ENCODE results near the gene SLC38A10.
"Not testable (repeated sequence)": the region's sequence is repeated elsewhere in the genome, so short reads cannot be mapped to it uniquely, and the experiment has no call there.

Gene SLC38A10

DNA sequence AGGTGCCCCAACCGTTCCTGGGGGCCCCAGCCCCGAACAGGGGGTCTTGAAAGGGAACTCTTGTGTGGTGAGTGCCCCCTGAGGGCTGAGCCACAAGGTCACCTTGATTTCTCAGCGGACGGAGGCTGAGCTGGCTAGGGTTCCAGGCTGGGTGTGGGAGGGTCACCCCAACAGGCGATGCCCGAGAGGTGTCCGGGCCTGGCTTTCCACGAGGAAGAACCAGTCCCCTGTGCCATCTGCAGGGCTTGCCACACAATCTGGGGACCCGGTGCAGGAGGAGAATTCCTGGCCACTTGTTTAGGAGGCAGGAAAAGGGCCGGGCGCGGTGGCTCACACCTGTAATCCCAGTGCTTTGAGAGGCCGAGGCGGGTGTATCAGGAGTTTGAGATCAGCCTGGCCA is 16.8 kb upstream of the SLC38A10 start:
- no peak for DNase-seq (ENCODE audit: low read depth)

DNA sequence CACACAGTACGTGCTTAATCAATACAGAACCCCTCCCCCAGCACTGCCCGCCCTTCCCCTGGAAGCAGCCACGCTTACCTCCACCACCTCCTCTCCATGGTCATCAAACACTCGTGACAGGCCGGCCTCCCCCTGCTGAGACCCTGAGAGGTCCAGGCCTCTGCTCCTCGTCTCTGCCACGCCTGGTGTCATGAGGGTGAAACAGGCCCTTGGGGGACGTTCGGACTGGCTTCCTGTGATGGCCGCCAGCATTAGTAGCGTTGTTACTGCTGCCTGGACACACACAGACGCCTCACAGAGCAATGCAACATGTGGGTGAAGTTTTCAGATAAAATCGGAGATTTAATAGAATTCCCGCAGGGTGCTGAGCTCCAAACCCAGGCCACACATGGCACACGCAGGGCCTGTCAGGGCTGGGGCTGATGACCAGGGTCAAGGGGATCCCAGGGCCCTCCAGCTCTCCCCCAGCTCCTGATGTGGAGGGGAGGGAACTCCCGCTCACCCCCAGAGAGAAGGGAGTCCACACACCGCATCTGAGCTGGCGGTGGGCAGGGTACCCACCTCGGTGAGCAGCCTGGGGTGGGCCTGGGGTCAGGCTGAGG is 15.9 kb upstream of the SLC38A10 start:
- DNase-seq (ENCODE audit: low read depth) = no peak

DNA sequence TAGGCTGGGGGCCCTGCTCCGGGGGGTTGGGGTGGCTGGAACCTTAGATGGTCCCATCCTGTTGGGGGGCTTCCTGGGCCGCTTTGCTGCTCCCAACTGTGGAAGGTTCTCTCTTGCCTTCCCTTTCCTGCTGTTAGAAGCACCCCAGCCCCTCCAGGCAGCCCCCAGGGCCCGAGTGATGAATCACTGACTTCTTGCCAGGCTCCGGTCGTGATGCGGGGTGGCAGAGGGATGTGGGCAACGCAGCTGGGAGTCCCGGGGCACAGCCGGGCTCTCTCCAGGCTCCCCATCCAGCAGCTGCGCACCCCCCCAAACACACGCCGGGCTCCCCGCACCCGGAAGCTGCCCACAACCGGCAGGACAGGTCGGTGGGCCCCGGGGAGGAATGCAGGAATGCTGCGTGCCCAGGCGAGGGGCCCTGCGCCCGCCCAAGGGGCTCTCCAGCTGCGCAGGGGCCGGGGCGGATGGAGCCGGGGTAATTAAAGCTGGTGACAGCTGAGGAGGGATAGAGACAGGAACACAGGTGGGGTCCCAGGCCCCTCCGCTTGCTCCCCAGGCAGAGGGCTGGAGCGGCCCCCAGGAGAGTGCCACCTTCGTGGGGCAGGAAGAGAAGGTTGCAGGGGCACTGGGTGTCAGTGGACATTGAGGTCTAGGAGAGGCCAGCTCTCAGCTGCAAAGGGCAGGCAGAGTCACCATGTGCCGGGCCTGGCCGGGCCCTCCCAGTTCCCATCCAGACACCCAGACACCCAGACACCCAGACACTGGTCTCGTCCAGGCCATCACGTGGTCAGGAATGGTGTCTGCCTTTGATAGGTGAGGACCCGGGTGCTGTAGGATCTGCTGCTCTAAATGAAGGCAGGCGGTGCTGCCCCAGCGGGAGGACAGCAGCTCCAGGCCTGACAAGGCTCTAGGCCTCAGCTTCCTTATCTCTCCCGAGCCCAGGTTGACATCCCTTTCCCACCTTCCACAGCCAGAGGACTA is 15.0 kb upstream of the SLC38A10 start:
- DNase-seq (ENCODE audit: low read depth) = no peak

DNA sequence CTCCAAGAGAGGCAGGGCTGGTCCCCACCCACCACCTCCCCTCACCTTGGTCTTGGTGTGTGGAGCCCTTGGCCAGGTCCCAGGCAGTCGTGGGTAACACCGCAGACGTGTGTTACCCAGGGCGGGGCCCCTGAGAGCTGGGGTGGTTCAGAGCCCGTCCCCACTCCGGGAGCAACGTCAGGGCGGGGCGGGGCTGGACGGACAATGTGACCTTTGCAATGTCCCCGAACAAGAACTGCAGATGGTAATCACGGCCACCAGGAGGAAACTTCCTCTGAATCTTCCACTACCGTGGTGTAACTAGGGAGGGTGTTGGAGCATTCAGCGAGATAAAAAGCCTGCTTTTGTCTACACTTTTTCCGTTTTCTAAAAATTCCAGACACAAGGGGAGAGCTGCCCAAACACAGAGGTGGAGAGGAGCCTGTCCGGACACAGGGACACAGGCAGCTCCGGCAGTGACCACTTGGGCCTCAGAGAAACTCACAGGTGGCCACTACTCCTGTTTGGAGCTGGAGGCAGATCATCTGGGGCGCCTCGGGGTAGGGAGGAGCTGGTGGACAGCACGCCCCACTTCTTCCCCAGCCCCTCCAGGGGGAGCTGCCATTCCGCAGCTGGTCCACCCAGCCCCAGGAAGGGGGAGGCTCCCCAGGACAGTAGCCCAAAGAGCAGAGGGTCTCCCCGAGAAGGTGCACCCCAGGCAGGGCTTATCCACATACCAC is 14.2 kb upstream of the SLC38A10 start:
- no peak for DNase-seq (ENCODE audit: low read depth)

DNA sequence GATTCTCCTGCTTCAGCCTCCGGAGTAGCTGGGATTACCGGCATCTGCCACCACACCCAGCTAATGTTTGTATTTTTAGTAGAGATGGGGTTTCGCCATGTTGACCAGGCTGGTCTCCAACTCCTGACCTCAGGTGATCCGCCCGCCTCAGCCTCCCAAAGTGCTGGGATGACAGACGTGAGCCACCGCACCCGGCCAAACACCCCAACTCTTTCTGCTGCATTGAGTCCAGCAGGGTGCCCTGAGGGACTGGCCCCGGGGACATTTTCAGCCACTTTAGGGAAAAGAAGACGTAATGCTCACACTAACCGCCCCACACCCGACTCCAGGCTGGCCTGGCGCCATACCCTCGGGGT is 13.7 kb upstream of the SLC38A10 start:
- DNase-seq (ENCODE audit: low read depth) = not testable (repeated sequence)

DNA sequence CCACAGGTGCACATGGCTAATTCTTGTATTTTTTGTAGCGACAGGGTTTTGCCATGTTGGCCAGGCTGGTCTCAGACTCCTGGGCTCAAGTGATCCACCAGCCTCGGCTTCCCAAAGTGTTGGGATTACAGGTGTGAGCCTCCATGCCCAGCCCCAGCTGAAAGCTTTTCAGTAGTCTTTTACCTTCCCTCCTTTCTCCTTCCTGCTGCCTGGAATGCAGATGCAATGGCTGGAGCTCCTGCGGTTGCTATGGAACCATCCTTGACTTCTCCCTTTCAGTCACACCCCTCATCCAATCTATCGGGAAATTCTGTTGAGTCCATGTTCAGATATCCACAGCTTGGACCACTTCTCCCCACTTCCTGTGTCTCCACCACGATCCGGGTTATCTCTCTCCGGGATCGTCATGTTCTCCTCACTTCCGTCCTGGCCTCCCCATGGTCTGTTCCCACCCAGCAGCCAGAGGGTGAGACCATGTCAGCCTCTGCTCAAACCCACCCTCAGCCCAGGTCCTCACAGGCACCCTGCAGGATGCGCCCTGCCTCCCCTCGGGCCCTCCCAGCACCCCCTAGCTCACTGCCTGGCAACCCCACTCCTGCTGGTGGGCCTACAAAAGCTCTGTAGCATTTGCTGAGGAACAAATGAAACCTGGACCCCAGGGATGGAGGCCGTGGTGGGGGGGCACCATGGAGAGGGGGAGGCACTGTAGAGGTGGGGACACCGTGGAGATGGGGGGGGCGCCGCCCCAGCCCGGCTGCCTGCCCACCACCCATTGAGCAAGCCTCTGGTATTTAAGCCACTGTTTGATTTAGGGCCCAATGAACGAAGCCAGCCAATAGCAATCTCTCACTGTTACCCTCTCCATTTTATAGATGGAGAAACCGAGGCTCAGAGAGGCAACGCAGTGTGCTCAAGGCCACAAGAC is 12.8 kb upstream of the SLC38A10 start:
- DNase-seq (ENCODE audit: low read depth) = no peak

DNA sequence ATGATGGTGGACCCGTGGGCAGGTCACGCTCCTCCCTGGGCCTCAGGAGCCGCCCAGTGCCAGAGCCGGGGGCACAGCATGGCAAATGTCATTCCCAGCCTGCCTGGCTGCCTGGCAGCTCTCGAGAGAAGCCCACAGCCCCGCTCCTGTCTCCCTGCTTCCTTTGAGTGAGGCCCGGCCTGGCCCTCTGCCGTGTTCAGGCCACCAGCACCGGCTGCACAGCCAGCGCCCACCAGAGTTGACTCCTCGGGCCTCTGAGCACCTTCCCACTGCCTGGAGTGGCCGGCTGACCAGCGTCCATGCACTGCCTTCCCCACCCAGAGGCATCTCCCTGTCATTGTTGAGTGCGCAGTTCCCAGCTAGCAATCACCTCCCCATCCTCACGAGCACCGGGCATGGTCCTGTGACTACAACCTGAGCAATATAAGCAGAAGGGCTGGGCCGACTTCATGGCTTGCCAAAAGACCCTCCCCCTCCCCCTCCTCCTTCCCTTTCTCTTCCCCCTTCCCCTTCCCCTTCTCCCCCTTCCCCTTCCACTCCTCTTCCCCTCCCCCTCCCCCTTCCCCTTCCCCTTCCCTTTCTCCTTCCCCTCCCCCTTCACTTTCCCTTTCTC is 11.9 kb upstream of the SLC38A10 start:
- no peak for DNase-seq (ENCODE audit: low read depth)

DNA sequence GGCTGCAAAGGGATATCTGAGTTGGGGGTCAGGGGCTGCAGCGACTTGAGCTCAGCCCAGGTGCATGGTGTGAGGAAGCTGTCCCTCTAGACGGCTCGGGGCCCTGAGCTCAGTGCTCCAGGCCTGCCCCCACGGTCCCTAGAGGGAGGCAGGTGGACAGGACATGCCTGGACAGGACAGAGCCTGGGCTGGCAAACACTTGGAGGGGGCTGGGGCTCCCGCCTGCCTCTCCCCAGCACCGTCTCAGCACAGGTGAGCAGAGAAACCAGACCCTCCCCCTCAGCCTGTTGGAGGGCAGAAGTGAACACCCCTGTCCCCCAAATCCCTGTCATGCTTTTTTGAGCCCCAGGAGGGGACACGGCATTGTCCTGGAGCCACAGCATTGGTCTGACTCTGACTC is 11.4 kb upstream of the SLC38A10 start:
- no peak for DNase-seq (ENCODE audit: low read depth)

DNA sequence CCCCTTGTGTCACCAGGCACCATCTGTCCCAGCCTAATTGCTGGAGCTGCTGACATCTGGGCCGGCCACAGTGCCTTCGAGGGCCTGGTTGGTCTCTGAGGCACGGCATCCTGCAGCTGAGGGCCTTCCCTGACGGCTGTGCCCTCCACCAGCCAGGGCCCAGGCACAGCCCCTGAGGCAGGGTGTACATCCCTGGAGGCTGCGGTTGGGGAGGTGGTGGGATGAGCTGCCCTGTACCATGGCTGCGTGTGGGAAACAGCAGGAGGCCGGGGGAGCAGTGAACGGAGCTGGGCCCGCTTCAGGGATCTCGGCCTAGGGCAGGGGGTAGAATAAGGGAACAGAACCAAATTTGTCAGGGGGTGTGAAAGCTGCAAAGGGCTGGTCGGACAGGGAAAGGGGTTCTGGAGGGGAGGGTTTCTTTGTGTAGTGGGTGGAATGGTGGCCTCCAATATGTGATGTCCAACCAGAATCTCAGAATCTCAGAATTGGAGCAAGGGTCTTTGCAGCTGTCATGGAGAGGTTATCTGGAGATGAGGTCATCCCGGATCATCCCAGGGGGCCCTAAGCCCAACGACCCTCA is 10.0 kb upstream of the SLC38A10 start:
- no peak for DNase-seq (ENCODE audit: low read depth)

DNA sequence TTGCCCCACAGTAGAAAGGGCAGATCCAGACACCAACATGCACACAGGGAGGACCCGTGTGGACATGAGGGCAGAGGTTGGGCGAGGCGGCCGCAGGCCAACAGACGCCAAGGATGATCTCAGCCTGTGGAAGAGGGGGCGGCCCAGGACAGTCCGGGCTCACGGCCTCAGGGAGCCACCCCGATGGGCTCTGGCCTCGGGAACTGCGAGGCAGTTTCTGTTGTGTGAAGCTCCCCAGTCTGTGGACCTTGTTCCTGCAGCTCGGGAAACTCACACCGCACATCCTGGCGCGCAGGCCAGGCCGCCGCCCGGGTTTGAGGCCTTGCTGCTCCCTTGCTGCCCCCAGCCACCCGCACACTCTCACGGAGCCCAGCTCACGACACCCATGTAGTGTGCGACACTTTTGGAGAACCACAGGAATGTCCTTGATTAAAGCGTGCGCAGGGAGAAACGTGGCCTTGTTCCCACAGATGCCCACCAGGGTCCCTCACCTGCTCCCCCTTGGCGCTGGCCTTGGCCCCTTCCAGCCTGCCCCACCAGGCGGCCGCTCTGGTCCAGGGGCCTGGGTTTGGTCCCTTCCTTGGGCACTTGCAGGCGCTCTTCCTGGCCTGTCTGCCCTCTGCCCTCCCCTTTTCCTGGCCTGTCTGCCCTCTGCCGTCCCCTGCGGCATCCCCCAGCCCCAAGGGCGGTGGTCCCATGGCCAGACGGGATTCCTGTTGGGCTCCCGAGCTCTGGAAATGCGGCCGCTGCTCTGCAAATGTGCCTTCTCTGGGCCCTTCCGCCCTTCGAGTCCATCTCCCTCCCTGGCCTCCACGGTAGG is 9.3 kb upstream of the SLC38A10 start:
- no peak for DNase-seq (ENCODE audit: low read depth)

DNA sequence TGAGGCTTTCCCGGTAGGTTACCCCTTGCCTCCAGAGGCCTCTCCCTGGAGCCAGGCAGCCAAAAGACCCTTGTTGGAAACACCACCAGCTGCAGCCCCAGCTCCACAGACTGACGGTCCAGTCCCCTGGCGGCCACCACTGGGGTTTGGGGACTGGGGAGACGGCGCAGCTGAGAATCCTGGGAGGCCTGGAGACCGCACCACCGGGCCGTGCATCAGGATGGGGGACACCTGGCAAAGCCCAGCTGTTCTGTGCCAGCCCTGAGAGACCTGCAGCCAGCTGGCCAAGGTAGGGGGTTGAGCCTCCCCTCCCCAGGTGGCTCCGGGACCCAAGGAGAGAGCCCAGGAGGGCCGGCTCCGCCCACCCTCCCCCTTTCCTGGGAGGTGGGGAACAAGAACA is 8.3 kb upstream of the SLC38A10 start:
- DNase-seq (ENCODE audit: low read depth) = no peak

DNA sequence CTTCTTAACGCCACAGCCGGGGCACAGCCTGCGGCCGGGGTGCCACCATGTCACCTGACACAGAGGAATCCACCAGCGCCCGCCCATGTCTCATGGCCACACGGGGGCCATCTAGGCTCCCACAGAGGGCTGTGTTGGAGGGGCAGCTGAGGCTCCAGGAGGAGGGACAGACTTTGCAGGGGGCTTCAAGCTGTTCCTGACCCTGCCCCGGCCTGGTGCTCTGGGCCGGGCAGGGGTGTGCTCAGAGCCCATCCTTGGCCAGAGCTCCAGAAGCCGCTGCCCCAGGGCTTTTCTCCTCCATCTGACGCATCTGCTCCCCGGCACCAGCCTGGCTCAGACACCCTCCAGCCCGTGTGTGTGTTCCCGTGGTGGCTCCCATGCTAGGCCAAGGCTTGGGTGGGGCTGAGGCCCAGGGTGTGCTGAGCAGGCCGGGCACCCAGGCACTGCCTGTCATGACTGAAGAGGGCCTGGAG is 7.8 kb upstream of the SLC38A10 start:
- no peak for DNase-seq (ENCODE audit: low read depth)

DNA sequence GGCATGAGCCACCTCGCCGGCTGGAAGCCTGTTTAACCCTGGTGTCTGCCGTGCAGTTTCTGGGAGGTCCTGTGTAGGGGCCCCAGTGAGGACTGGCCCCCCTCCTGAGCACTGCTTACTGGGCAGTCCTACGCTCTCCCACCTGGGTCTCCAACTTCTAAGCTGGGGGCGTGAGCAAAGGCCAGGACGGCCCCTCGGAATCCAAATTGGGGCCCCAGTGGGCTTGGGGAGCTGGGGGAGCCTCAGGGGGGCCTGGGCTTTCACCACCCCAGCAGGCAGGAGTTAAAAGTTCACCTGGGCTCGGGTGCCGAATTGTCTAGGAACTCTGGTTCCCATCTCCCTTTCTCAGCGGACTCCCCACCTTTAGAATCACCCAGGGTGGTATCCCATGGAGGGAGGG is 7.2 kb upstream of the SLC38A10 start:
- DNase-seq (ENCODE audit: low read depth) = no peak

DNA sequence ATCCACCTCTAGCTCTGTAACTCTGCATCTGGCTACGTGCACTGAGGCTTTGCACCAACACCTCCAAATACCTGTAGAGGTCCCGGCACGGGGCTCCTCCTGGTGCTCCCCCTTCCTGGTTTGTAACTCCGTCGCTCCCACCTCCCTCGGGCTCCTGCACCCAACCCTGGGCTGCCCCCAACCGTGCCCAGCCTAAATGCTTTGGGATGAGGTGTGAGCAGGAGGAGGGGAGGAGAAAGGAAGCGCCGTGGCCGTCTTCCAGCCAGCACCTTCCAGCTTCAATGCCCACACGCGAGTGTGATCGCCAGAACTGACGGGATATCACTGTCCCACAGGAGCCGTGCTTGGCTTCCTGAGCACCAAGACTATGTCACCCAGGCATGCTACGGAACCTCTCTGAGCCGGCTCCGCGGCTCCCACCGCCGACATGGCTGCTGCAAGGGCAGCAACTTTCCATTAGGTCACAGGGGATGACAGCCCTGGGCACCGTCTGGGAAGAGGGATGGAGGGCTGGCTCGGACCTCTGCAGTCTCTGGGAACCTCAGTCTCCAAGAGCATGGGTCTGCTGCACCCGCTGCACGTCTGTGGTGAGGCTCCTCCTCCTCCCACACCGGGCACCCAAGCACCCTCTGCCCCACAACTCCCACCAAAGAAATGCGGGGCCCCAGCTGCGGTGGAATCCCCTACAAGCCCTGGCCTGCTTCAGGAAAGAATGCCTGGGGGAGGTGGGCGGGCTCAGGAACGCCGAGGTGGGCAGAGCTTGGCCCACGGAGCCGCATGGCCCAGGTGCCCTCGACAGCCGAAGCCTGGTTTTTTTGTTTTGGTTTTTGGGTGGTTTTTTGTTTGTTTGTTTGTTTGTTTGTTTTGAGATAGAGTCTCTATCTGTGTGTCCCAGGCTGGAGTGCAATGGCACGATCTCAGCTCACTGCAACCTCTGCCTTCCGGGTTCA is 6.4 kb upstream of the SLC38A10 start:
- no peak for DNase-seq (ENCODE audit: low read depth)

DNA sequence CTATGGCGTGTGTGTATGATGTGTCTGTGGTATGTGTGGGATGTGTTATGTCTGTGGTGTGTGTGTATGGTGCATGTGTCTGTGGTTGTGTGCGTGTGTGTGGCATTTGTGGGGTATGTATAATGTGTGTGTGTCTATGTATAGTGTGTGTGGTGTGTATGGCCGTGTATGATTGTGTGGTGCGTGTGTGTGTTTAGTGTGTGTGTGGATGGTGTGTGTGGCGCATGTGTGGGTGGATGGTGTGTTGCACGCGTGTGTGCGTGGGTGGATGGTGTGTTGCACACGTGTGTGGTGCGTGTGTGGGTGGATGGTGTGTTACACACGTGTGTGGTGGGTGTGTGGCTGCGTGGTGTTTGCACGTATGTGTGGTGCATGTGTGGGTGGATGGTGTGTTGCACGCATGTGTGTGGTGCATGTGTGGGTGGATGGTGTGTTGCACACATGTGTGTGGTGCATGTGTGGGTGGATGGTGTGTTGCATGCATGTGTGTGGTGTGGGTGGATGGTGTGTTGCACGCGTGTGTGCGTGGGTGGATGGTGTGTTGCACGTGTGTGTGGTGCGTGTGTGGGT is 5.6 kb upstream of the SLC38A10 start:
- no peak for DNase-seq (ENCODE audit: low read depth)

DNA sequence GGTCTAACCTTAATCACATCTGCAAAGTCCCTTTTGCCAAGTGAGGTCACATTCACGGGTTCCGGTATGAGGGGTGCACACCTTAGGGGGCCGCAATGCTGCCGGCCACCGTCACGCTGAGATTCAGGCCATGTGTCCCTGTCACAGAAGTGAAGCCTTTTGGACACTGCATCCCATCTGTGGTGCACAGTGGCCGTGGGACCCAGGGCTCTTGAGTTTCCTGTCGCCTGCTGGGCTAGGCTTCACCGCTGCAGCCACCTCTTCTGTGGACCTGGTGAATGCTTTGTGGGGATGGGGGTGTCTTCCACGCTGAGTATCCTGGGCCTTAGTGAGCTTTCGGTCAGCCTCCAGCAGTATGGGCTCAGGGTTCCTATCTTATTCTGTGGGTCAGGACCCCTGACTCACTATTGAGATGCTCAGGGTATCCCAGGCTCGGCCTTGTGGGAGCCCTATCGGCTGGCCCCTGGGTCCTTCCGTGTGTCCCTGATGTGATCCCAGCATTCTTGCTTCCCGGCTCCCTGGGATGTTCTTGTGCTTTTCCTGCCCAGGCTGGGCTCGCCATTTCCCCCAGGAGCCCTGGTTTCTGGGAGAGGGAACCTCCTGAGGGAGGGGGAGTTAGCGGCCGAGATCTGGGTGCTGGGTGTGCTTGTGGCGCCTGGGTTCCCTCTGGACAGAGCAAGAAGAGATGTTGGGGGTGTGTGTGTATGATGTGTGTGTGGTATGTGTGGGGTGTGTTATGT is 4.9 kb upstream of the SLC38A10 start:
- no peak for DNase-seq (ENCODE audit: low read depth)

DNA sequence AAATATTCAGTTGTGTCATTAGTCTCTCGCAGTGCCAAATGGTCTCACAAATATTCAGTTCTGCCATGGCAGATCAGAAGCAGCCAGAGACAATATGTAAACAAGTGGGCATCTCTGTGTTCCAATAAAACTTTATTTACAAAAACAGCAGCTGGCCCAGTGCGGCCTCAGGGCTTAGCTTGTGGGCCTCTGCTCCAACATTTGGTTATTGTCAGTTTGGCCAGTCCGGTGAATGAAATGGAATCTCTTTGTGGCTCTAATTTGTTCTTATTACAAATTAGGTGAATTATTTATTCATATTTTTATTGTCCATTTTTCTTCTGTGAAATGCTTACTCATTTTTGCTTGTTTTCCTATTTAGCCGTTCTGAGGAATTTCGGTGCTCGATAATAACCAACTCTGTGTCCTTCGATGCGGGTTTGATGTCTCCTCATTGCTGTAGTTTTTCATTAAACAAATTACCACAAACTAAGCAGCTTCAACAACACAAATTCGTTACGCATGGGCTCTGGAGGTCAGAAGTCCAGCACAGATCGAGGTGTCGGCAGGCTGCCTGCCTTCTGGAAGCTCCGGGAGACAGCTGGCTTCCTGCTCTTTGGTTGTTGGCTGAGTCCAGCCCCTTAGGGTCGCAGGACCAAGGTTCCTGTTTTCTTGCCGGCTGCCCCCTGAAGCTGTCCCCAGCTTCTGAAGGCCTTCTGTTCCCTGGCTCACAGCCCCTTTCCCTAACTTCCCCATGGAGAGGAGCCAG is 4.1 kb upstream of the SLC38A10 start:
- no peak for DNase-seq (ENCODE audit: low read depth)

Data from T-helper 22 cell (primary cell).